Activated CD8-positive, alpha-beta memory T cell treated with anti-CD3 and anti-CD28 coated beads, Interleukin-2, amount 50 U/mL, for 48 hours (primary cell): ENCODE data around the gene GSDMA.

ENCODE experiments used
- DNase-seq: peaks from one replicate; pipeline ENCODE4 v3.0.0-alpha.2; 2020

The GSDMA gene

GRCh38 chr17:40023590-40024292 is 60.9 kb downstream of the GSDMA start:
- no peak for DNase-seq

GRCh38 chr17:40024901-40025300 is 62.1 kb downstream of the GSDMA start:
- no peak for DNase-seq

GRCh38 chr17:40025559-40025958 is 62.8 kb downstream of the GSDMA start:
- DNase-seq, result no peak

GRCh38 chr17:40025991-40026815 is 63.4 kb downstream of the GSDMA start:
- no peak for DNase-seq

- peak; percentile 88 for DNase-seq
Observed at GRCh38 chr17:40026816-40027613, 64.2 kb downstream of the GSDMA start.
